Stomach (tissue), 9 donors: ENCODE measurements around the gene CNTN1. TPM values are rescaled to one million over a fixed set of nuclear protein-coding genes. Genes with fewer than 3 reads are reported as not detected.
A peak's percentile ranks its signal among the peaks of the same experiment; 100 is the strongest.

Experiments used
- DNase-seq, 2 donors: peaks; one replicate each; pipeline versions ENCODE4 v3.0.0 to v3.0.0-alpha.2; 2013 to 2019
- H3K27ac ChIP-seq, 5 donors: fragments of 200-600 bp in 4 of 5; sonication (generic) in 4 of 5; one replicate each; pipeline ENCODE4 v1.5.1; 2013 to 2019; ENCODE audit warnings: mild to moderate bottlenecking in 1 of 5, moderate library complexity in 1 of 5
- H3K27me3 ChIP-seq, 3 donors: fragments of 200-600 bp; sonication (generic); one replicate each; pipeline ENCODE4 v1.5.1; 2017 to 2019; ENCODE audit warnings: mixed run types in 1 of 3
- H3K36me3 ChIP-seq, 4 donors: fragments of 200-600 bp; sonication (generic); 1 replicate in 3 of 4; 2 replicates in 1 of 4; pipeline ENCODE4 v1.5.1; 2016 to 2019
- H3K4me1 ChIP-seq, 4 donors: fragments of 200-600 bp; sonication (generic); one replicate each; pipeline ENCODE4 v1.5.1; 2016 to 2019
- H3K4me3 ChIP-seq, 4 donors: fragments of 200-600 bp; sonication (generic) in 3 of 4; one replicate each; pipeline ENCODE4 v1.5.1; 2016 to 2019; ENCODE audit warnings: mild to moderate bottlenecking in 1 of 4
- H3K9me3 ChIP-seq, 4 donors: fragments of 200-600 bp; sonication (generic); one replicate each; pipeline ENCODE4 v1.5.1; 2016 to 2019
- CTCF ChIP-seq, 7 experiments: fragments of 450-650 bp in 4 of 7; fragments of 200-600 bp in 3 of 7; sonication (generic) in 3 of 7; IDR thresholded peaks; one replicate each; pipeline ENCODE4 v1.5.1; 2016 to 2019; ENCODE audit warnings: antibody characterized with exemption in 7 of 7, control low read depth in 2 of 7, mild to moderate bottlenecking in 1 of 7
- EP300 ChIP-seq: sonication (generic); formaldehyde crosslinking; IDR thresholded peaks from one replicate; pipeline ENCODE4 v1.6.1; 2017; ENCODE audit warnings: antibody characterized with exemption
- POLR2A ChIP-seq, 4 donors: fragments of 450-650 bp; IDR thresholded peaks; one replicate each; pipeline ENCODE4 v1.6.1; 2016; ENCODE audit warnings: antibody characterized with exemption in 4 of 4, control low read depth in 2 of 4, mild to moderate bottlenecking in 1 of 4, moderate library complexity in 1 of 4
- POLR2AphosphoS5 ChIP-seq, 3 donors: sonication (generic); formaldehyde crosslinking; IDR thresholded peaks; one replicate each; pipeline ENCODE4 v1.6.1; 2016; ENCODE audit warnings: antibody characterized with exemption in 3 of 3
- WGBS, 5 donors: extraction: QIAGEN DNeasy Blood & Tissue Kit in 3 of 5; methylation state at CpG; one replicate each; pipeline versions ENCODE4 v1.1.5 to v1.1.7; 2013 to 2018; 5-methylcytosine and 5-hydroxymethylcytosine counted together
- intact Hi-C: fragments of 100-400 bp; cut with DNase I; formaldehyde crosslinking; loops from one replicate; pipeline ENCODE4 v1.15.1; 2023; ENCODE audit warnings: low total_unique reads
- polyA plus RNA-seq, 3 donors: library from polyadenylated mRNA; stranded (reverse); fragments of 200-250 nt; gene quantifications; one replicate each; pipeline ENCODE4 v1.2.3, GENCODE V29; 2013
- total RNA-seq, 5 donors: library from RNA; depleted of rRNA; stranded (reverse); fragments of >200 nt; gene quantifications; one replicate each; pipeline versions ENCODE4 v1.1.0 to v1.2.3, GENCODE V29; 2014 to 2016
- donor health status: healthy with polysubstance abuse.
- donor health status: Bipolar disorder and iron deficiency.
- donor health status: healthy.

Gene CNTN1
- total and polyA plus RNA-seq, 8 donors = 0.68 to 68.3 (median 7.1) TPM

DNA sequence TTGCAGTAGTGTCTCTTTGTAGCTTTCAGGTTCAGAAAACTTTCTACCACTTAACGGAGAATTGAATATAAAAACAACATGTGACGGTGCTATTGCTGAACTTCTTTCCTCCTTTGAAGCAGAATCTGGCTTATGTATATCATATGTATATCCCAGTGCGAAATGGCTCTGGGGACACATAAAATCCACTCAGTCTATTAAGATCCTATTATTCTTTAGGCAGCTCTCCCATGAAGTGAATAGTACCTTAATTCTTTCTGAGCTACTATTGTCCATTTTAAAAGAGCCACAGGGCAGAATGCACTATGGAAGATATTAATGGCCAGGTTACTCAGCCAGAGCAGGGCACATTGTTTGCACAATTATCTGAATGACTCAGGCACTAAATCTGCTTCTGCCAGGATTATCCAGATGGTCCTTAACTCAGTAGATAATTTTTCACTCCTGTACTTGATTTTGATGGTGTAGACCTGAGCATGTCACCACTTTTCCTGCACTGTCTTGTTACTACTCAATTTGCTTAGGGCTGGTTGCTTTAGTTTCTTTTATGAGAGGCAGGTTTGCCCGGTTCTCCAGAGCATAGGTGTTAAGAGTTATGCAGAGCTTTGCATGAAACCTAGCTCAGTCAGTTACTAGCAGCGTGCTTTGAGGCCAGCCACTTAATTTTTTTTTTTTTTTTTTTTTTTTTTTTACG lies 5.5 kb downstream of the CNTN1 start:
- no peak for TF ChIP-seq EP300
- TF ChIP-seq POLR2AphosphoS5 (IDR thresholded peaks at IDR 0.05) = no peak
- TF ChIP-seq CTCF (IDR thresholded peaks at IDR 0.05) = no peak
- TF ChIP-seq POLR2A (IDR thresholded peaks at IDR 0.05) = no peak
- DNase-seq = peak in 1 of 2 donors; percentile 26
- Histone ChIP-seq H3K27me3 (peaks cover 0 to 13% (median 10%) of the 10 kb centered on the region in 3 donors), H3K9me3 (no peaks in the 10 kb centered on the region), H3K4me1 (peaks cover 0 to 15% (median 7%) of the 10 kb centered on the region in 4 donors), H3K36me3 (no peaks in the 10 kb centered on the region), H3K27ac (no peak overlapping the region), H3K4me3 (no peak overlapping the region)
- WGBS, 5 donors = 69 to 87% (median 81%) methylated on average over 6 of the region's 6 CpGs
- intact Hi-C loops = no loop called here

DNA sequence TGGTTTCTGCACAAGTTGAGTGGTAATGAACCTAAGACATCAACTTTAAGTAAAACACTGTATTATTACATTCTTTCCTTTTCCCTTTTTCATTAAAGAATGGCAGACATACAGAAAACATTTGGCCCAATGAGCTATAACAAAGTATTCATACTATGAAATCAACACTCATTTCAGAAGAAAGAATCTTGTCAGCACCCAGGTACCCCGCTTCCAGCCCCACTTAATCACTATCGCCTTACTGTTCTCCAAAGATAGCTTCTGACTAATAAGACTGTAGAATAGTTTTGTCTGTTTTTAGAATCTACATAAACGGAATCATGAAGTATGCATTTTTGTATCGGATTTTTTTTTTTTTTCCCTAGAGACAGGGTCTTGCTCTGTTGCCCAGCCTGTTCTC lies 9.5 kb downstream of the CNTN1 start:
- WGBS, 5 donors = 77 to 89% (median 87%) methylated on average over 4 of the region's 4 CpGs
- Histone ChIP-seq H3K4me3 (no peak overlapping the region), H3K9me3 (no peaks in the 10 kb centered on the region), H3K27me3 (no peaks in the 10 kb centered on the region), H3K4me1 (peaks cover 0 to 4% (median 0%) of the 10 kb centered on the region in 4 donors), H3K27ac (no peak overlapping the region), H3K36me3 (no peaks in the 10 kb centered on the region)
- intact Hi-C loops = no loop called here
- DNase-seq = no peak
- TF ChIP-seq POLR2A (IDR thresholded peaks at IDR 0.05) (no peak), EP300 (no peak), POLR2AphosphoS5 (IDR thresholded peaks at IDR 0.05) (no peak), CTCF (IDR thresholded peaks at IDR 0.05) (no peak)

DNA sequence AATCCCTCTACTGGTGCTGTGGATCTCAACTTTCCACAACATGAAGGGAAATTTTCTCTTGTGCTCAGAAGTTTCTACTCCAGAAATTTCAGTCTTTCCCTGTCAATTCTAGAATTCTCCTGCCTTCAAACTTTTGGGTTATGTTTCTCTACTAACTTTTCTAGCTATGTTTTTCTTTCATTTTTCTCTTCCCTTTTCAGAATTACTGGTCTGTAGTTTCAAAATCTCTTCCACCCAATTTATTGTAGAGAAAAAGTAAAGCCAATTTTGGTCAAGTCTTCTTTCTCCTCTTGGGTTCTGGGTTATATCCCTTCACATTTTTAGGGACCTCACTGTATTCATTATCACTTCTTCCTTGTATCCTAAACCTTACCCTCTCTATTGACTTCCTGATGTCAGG lies 18.9 kb downstream of the CNTN1 start:
- Histone ChIP-seq H3K27me3 (no peaks in the 10 kb centered on the region), H3K36me3 (no peaks in the 10 kb centered on the region), H3K9me3 (no peaks in the 10 kb centered on the region), H3K4me3 (no peak overlapping the region), H3K4me1 (no peaks in the 10 kb centered on the region), H3K27ac (no peak overlapping the region)
- intact Hi-C loops = no loop called here
- DNase-seq = no peak
- no peak for TF ChIP-seq POLR2A (IDR thresholded peaks at IDR 0.05)
- no peak for TF ChIP-seq POLR2AphosphoS5 (IDR thresholded peaks at IDR 0.05)
- no peak for TF ChIP-seq EP300
- TF ChIP-seq CTCF (IDR thresholded peaks at IDR 0.05) = no peak

- no peak overlapping the region for H3K27ac ChIP-seq
- H3K4me1 ChIP-seq = no peaks in the 10 kb centered on the region
- TF ChIP-seq POLR2A (IDR thresholded peaks at IDR 0.05) = no peak
- no peak for TF ChIP-seq CTCF (IDR thresholded peaks at IDR 0.05)
- no peak for TF ChIP-seq EP300
- no peak for TF ChIP-seq POLR2AphosphoS5 (IDR thresholded peaks at IDR 0.05)
- H3K27me3 ChIP-seq = no peaks in the 10 kb centered on the region
- H3K4me3 ChIP-seq = no peak overlapping the region
- H3K9me3 ChIP-seq = no peaks in the 10 kb centered on the region
- intact Hi-C loops = no loop called here
- 0 to 59% (median 48%) methylated on average over 1 of the region's 1 CpG for WGBS, 5 donors
- H3K36me3 ChIP-seq = no peaks in the 10 kb centered on the region
- DNase-seq = no peak
Observed at GRCh38 chr12:40714636-40715035, 22.4 kb downstream of the CNTN1 start.
